Measurements from ENCODE around the gene DEF6.

Gene DEF6, protein sequence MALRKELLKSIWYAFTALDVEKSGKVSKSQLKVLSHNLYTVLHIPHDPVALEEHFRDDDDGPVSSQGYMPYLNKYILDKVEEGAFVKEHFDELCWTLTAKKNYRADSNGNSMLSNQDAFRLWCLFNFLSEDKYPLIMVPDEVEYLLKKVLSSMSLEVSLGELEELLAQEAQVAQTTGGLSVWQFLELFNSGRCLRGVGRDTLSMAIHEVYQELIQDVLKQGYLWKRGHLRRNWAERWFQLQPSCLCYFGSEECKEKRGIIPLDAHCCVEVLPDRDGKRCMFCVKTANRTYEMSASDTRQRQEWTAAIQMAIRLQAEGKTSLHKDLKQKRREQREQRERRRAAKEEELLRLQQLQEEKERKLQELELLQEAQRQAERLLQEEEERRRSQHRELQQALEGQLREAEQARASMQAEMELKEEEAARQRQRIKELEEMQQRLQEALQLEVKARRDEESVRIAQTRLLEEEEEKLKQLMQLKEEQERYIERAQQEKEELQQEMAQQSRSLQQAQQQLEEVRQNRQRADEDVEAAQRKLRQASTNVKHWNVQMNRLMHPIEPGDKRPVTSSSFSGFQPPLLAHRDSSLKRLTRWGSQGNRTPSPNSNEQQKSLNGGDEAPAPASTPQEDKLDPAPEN

DNA sequence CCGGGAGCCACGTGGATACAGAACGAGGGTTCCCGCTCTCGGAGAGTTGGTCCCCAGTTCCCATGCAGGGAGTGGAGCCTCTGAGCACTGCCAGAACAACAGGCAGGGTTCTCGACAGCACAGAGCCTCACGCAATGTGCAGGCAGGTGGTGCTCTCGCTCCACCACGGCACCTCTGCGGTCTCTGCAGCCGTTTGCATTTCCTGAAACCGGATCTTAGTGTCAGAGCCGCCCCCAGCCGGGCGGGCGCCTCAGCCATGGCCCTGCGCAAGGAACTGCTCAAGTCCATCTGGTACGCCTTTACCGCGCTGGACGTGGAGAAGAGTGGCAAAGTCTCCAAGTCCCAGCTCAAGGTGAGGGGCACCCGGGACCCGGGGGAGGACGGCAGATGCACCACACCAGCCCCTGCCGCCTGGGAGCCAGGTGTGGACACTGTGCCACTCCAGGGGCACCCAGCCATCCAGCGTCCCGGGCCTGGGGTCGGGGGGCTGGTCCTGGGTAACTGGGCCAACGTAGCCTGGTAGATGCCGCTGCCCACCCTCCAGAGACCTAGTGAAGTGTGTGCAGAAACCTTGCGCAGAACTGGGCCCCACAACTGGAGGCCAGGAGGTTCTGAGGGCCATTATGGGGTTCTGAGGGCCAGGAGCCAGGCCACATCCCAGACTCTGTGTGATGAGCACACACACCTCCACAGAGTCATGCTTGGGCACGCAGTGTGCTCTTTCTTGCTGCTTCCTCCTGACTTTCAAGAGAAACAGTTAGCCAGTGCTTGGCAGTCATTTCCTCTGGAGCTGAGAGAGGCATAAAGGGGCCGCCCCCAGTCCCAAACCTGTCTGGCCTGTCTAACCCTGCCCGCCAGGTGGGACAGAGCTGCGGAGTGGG, at the start of gene DEF6:
Gene DEF6, plus strand, starts transcription at position 218 of the 881 bp plus-strand sequence. Its CDS starts 39 bp downstream, at position 257.
- peak in 19 of 56 donors; percentile 8 to 49 (median 20) for DNase-seq

DNA sequence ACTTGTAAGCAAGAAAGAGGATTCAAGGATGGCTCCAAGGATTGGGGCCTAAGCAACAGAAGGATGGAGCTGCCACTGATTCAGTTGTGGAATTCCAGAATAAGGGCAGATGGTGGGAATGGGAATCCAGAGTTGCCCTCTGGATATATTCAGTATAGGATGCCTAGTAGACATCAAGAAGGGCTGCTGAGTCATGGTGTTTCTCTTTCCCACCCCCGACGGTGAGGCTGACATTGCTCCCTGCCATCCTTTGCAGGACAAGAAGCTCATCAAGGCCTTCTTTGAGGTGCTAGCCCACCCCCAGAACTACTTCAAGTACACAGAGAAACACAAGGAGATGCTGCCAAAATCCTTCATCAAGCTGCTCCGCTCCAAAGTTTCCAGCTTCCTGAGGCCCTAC, 49.3 kb upstream of the DEF6 start:
- DNase-seq: no peak

DNA sequence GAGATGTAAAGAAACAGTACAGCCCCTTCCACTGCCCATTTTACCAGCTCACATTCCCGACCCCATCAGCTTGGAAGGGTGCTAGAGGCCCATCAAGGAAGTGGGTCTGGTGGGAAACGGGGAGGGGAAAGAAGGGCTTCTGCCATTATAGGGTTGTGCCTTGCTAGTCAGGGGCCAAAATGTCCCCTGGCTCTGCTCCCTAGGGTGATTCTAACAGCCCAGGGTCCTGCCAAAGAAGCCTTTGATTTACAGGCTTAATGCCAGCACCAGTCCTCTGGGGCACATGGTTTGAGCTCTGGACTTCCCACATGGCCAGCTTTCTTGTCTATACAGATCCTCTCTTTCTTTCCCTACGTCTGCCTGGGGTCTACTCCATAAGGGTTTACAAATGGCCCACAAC, 48.7 kb upstream of the DEF6 start:
- peak in 1 of 56 donors; percentile 5 for DNase-seq

DNA sequence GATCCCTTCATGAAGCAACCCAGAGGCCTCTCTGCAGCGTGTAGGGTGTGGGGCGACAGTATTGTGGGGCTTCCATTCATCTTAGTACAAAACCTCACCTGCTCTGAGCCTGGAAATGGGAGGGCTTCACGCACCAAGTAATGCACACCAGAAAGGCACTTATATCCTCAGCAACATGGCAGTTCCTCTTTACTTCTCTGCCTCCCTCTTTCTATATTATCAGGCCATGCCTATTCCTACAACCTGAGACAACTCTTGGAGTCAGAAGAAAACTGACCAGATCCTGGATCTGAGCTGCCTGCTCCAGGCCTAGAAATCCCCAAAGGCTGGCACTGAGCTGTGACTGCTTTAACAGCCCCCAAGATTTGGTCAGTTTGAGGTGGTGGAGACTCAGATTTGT, 45.7 kb upstream of the DEF6 start:
- no peak for DNase-seq

DNA sequence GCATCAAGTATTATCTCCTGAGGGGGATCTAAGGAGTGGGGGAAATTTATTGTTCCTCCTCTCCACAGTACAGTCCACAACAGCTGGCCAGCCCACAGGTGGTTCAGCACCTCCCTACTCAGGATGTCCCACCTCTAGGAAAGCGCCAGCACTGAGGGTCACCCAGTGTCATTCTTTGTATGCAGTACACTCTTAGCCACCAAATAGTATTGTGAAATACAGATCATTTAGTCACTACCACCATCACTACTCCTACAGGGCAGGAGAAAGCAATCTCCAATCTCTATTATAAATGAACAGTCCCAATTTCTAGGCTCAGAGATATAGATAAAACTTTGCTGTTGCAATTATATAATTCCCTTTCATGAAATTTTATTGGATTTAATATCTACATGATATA, 44.4 kb upstream of the DEF6 start:
- no peak for DNase-seq

DNA sequence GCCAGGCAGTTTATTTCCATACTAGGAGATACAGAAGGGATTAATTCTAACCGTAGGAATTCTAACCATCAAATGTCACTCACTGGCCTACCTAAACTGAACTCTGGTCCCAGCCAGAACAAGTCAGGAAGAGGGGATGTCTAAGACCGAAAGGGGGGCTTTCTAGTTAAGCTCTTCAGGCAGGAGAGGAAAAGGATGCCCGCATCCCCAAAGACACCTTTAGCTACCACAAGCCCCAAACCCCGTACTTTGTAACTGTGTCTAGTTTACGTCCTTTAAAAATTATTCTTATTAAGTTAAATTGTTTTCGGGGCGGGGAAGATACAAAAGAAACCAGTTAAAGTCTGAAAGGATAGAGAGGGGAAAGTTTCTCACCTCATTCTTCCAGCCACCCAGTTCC, 39.3 kb upstream of the DEF6 start:
- no peak for DNase-seq

DNA sequence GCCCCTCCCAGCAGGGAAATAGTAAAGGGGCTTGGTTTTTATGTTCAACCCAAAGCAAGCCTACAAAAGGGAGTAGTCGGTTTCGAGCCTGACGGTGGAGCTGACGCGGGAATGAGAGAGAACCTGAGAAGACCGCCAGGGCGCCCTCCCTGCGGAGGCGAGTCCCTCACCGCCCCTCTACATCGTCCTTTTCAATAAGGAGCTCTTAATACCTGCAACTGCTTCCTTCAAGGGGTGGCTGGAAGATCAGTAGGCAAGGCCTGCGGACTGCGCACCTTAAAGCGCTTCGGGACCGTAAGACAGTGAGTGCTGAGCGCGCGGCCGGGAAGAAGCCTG, 38.8 kb upstream of the DEF6 start:
- DNase-seq: peak in 16 of 56 donors; percentile 38 to 73 (median 52)

DNA sequence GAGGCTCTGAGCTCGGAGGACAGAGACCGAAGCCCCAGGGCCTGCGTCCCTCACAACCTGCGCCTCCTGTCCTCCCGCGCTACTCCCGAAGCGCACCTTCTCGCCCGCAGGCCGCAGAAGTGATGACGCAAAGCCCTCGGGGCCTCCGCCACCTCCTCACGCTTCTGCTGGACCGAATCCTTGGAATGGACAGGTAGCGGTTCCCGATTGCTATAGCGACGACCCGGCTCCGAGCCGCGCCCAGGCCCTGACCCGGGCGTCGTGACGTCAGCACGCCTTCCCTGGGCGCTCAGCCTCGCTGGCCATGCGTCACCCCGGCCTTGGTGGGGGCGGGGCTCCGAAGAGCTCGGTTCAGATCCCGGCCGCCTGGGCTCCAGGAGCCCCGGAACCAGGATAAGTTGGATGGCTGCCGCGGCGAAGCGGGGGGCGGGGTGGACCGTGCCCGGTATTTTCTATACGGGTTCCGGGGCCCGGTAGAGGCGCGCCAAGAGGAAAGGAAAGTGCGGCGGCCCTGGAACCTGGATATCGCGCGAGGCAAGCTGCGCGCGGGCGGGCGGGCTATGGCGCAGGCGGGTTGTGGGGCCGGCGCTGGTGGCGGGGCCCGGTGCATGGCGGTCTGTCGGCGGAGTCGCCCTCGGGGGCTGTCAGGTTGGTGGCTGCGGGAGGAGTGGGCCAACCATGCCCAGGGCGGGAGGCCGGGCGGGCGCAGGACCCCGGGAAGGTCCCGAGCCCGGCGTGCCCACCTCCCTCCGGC, 38.2 kb upstream of the DEF6 start, which contains the start of gene ZNF76:
Gene ZNF76, plus strand, starts transcription at position 542 of the 754 bp plus-strand sequence. CDS start 21,417 bp downstream, outside the sequence.
- peak; percentile 76 to 99 (median 94) for DNase-seq

DNA sequence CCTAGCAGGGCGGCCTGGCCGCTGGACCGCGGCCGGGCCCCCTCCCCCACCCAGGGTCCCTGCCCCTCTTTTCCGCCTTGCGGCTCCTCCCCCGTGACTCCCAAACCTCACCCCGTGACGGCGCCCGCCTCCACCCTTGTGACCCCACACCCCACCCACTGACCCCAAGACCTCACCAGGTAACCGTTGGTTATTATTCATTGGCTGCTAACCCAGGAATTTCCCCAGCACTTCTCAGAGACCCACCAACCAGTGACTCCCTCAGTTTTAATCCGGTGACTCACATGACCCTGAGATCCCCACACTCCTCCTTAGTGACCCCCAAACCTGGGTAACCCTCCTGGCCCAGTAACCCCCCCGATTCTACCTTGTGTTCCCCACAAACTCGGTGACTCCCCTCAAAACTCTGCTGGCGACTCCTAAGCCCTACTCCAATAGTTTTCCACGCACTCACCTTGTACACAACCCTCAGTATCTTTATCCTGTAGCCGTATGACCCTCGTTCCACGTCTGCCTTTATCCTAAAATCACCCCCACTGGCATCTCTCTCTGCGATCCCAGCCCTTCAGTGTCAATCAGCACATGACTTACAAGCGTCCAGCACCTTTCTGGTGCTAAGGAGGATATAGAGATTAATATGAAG, 37.5 kb upstream of the DEF6 start:
- DNase-seq: peak in 35 of 56 donors; percentile 30 to 81 (median 62)

DNA sequence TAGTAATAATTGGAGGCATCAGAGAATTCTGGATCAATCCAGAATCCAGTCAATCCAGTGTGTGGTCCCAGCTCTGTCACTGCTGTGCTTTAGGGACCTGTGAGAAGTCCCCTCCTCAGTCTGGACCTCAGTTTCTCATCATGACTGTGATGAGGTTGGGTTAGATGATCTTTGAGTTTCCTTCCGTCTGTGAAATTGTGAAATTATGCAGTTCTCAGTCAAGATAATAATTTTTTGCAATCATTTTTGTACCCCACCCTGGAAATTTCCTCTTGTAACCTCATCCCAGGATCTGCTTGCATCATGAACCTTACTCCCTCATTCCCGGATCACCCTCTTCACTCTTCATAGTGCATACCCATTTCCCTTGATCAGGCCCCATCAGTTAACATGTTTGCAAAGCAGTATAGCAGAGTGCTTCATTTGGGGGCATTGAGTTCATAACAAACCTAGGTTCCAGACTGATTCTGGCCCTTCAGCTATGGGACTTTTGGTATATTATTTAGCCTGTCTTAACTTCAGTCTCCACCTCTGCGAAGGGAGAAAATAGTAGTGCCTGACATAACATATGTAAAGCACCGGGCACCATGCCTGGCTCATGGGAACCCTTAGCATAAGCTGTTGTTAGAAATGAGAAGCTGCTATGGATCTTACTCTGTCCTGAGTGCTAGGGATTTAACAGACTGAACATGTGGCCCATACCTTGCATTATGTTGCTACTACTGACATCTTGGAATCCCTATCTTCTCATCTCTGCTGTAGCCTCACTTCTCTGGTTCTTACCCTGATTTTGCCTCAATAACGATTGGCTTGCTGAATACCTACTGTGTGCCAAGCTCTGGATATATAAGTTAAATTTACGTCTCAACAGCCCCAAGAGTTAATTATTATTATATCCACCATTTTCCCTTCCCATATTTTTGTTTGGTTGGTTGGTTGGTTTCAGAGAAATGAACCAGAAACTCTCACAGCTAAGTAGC, 36.7 kb upstream of the DEF6 start:
- no peak for DNase-seq

DNA sequence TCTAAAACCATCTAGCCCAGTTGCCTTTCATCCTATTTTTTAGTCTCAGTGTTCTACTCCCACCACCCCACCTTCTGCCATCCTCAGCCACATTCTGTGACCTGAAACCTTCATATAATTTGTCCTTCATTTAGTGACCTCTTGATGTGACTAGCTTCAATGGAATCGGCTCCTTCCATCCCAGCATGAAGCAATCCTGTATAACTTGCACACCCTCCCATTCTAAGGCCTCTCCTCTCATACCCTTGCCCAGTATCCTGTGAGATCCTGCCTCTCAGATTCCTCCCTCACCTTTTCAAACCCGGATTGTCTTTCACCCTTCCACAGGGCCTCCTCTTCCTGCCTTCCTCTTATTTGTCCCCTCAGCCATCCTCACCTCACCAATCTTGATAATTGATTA, 35.0 kb upstream of the DEF6 start:
- no peak for DNase-seq

DNA sequence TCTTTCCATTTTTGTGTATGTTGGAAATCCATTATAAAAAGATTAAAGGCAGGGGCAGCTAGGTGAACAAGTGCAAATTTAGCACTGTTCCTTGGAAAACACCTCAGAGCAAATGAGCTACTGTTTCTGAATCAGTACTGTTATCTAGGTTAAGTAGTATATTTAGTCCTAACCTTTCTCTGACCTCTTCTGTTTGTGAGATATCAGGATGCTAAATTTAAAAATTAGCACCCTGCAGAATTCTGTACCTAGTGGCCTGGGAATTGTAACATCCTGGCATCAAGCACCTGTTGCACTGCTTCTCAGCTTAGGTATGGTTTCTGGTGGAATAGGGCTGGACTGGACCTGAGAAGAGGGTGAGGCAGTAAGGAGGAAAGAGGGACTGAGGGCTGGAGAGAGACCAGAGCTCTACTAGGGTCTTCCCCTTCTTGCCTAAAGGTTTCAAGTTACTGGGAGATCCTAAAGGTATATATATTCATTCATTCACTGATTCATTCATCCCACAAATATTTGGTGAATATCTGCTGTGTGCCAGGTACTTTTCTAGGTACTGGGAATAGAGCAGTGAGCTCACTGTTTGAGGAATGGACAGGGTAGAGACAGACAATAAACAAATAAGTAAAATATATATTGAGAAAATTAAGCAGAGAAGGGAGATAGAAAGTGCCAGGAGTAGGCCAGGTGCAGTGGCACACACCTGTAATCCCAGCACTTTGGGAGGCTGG, 32.9 kb upstream of the DEF6 start:
- no peak for DNase-seq

DNA sequence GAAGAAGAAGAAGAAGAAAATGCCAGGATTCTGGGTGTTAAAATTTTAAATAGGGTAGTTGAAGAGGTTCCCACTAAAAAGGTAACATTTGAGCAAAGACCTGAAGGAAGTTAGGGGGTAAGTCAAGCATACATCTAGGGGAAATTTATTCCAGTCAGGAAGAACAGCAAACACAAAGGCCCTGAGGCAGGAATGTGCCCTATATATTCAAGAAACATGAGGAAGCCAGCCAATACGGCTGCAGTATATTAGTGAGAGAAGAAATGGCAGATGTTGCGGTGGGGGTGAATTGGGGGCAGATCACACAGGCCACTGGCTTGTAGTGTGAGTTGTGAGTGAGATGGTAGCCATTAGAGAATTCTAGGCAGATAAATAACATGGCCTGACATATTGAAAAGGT, 32.1 kb upstream of the DEF6 start:
- DNase-seq: no peak

DNA sequence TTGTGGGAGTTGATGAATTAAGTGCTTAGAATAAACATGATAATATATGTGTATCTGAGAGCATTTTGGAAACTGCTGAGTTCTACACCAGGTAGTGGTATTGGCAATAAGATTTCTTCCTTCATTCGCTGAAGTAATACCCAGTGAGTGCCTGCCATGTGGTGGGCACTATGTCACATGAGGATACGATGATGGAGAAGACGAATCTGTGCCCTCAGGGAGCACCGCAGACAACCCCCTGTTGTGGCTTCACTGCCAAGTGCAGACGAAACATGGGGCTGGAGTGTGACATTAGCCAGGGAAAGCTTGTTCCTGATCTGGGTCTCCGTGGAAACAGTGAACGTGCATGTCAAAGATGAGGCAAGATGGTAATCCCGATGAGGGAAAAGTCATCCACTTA, 30.2 kb upstream of the DEF6 start:
- DNase-seq: no peak

DNA sequence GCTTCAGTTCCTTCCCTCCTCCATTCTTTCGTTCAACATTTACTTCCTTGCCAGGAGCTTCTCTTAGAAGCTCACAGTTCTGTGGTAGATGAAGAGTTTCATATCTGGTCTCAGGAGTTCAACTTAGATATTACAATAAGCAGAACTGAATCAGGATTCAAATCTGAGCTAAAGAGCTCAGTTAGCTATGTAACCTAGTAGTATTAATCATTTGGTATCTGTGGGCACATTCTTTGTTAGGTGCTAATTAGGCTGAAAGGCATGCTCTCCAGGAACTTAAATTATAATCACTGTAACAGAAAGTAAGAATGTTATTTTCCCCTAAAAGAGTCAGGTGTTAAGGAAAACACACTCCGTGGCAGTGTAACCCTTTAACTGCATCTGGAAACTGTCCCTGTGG, 29.7 kb upstream of the DEF6 start:
- DNase-seq: no peak

DNA sequence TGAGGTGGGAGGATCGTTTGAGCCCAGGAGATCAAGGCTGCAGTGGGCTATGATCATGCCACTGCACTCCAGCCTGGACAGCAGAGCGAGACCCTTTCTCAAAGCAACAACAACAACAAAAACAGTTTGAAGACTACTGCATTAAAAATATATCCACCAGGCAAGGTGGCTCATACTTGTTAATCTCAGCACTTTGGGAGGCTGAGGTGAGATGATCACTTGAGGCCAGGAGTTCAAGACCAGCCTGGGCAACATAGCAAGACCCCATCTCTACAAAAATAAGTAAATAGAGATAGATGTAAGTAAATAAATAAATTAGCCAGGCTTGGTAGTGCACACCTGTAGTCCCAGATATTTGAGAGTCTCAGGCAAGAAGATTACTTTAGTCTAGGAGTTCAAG, 25.6 kb upstream of the DEF6 start:
- DNase-seq: no peak

DNA sequence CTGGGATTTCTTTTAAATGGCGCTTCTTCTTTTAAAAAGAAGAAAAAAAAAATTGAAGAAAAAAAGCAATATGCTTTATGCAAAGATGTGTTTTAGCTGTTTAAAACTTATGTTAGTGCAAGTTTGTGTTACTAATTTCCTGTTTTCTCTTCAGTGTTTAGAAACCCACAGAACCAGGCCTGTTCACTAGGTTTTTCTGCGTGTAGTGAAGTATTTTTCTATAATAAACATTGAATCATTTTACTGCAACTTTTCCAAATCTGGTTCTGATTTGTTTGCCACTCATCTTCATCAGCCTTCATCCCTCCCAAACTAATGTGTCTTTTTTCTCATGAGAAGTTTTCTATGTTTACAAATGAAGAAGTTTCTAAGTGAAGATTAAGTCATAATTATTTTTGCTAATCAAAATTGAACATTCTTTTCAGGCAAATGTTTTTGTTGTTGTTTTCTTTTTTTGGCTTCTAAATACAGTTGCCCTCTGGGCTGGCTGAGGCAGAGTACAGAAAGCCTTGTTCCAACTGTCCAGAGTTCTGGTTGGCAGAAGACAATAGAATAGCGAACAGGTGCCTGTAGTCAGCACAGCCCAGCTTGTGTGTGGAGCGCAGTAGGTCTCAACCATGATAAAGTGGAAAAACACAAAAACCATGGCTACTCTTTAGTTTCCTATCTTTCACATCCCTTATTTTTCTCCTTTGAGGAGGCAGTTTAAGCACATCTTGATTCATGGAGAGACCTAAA, 23.6 kb upstream of the DEF6 start:
- no peak for DNase-seq

DNA sequence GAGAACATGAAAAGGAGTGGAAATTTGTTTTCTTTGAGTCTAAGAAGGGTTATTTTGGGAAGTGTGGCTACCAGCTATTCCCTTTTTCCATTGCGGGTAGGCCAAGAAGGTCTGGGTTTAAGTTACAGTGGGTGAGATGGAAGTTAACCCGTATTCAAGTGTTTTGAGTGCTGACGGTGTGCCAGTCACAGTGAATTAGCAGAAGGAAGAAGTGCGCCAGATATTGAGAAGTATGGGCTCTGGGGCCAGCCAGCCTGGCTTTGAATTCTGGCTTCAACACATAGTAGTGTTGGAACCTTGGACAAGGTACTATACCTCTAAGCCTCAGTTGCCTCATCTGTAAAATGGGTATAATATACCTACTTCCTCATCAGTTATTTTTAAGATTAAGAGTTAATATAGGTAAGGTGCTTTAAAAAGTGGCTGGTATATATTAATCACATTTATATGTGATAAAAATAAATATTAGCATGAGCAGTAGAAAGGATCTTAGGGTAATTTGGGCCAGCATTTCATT, 21.8 kb upstream of the DEF6 start:
- no peak for DNase-seq

Measured in nucleus accumbens (tissue), 56 donors.